Mesodermal cell (in vitro differentiated cells): ENCODE measurements around the gene TCP1.
"Not testable (repeated sequence)": the region's sequence is repeated elsewhere in the genome, so short reads cannot be mapped to it uniquely, and the experiment has no call there.

Experiments
- H3K27ac ChIP-seq: 2 replicates; pipeline ENCODE4 v1.7.0; 2013; ENCODE audit warnings: mild to moderate bottlenecking, low read depth, low read length, moderate library complexity; ENCODE audit not compliant: severe bottlenecking
- H3K36me3 ChIP-seq: 2 replicates; pipeline ENCODE4 v1.7.1; 2013; ENCODE audit warnings: mild to moderate bottlenecking, low read length, moderate library complexity; ENCODE audit not compliant: control insufficient read depth, insufficient read depth
- H3K4me1 ChIP-seq: one replicate; pipeline ENCODE4 v1.7.1; 2013; ENCODE audit warnings: mild to moderate bottlenecking, low read length; ENCODE audit not compliant: insufficient read depth, control insufficient read depth, poor library complexity, severe bottlenecking
- H3K4me3 ChIP-seq: 2 replicates; pipeline ENCODE4 v1.7.0; 2013; ENCODE audit warnings: low read length, control low read depth, mild to moderate bottlenecking; ENCODE audit not compliant: insufficient read depth, poor library complexity, severe bottlenecking; ENCODE audit errors: extremely low read depth
- H3K9me3 ChIP-seq: 2 replicates; pipeline ENCODE4 v1.7.1; 2013; ENCODE audit warnings: mild to moderate bottlenecking, low read length, moderate library complexity; ENCODE audit not compliant: control insufficient read depth
- WGBS, 2 experiments: methylation state at CpG; one replicate each; pipeline ENCODE4 v1.1.5; 2013; ENCODE audit warnings: missing lambda C conversion rate in 2 of 2; ENCODE audit not compliant: insufficient coverage in 2 of 2; 5-methylcytosine and 5-hydroxymethylcytosine counted together

The TCP1 gene

GRCh38 chr6:159733395-159733794 is 56.0 kb downstream of the TCP1 start:
- peaks cover 47% of the 10 kb centered on the region for H3K36me3 ChIP-seq
- H3K9me3 ChIP-seq, H3K4me3 ChIP-seq, H3K4me1 ChIP-seq, H3K27ac ChIP-seq: not testable (repeated sequence)
- 93 to 95% methylated on average over 6 to 7 of the region's 12 CpGs for WGBS, 2 experiments

GRCh38 chr6:159732550-159732949 is 56.9 kb downstream of the TCP1 start:
- not testable (repeated sequence) for H3K27ac ChIP-seq, H3K4me1 ChIP-seq, H3K9me3 ChIP-seq, H3K4me3 ChIP-seq
- 80% methylated on average over 7 to 8 of the region's 12 CpGs for WGBS, 2 experiments
- peaks cover 39% of the 10 kb centered on the region for H3K36me3 ChIP-seq

DNA sequence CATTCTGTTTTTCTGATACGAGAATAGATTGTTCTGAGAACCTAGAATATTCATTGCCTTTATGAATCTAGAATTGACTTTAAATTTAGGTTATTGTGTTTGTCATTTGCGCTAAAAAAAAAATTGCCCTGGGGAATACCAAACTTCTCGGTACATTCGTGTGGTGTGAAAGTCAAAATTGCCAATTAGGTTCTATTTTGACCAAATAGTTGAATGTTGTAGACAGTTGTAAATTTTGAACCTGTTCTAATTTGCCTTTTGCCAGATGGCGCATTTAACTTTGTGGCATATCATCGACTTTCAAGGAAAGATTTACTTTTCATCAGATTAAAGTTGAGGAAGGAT is 59.1 kb downstream of the TCP1 start:
- H3K36me3 ChIP-seq: peaks cover 29% of the 10 kb centered on the region
- no peak overlapping the region for H3K4me3 ChIP-seq
- 89 to 95% methylated on average over 3 to 6 of the region's 6 CpGs for WGBS, 2 experiments
- H3K4me1 ChIP-seq: no peaks in the 10 kb centered on the region
- no peaks in the 10 kb centered on the region for H3K9me3 ChIP-seq
- H3K27ac ChIP-seq: no peak overlapping the region

DNA sequence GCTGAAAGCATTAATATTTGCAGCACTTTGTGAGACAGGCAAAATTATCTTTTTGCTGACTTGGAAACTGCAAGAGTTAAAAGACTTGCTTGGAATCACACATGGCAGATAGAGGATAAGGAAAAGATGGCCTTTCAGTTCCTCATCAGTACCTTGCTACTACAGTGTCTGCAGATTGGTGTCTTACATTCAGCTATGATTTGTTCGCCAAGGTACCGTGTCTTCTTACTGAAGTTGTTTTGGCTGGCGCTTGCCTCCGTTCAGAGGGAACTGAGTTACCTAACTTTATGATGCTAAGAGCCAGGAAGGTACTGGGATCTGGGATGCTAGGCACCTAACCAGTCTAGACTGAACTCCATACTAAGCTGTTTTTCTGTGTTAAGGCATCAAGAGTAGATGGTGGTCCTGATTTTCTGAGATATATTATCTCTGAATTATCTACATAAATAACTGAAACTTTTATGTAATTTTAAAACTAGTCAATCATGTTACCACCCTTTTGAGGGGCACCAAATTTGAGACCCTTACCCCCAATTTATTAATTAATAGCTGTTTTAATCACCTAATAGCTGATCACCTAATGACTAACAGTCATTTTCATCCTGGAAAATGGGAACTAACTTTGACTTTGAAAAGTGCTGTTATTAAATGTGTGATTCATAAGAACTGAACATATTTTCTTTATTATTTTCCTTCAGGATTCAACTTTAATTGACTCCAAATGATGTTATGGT is 59.6 kb downstream of the TCP1 start:
- WGBS, 2 experiments: 41 to 65% methylated on average over 4 of the region's 4 CpGs
- H3K27ac ChIP-seq: no peak overlapping the region
- no peaks in the 10 kb centered on the region for H3K9me3 ChIP-seq
- H3K4me1 ChIP-seq: no peaks in the 10 kb centered on the region
- peak overlapping the region; percentile 84 for H3K4me3 ChIP-seq
- H3K36me3 ChIP-seq: peaks cover 33% of the 10 kb centered on the region

GRCh38 chr6:159728531-159728964 is 60.9 kb downstream of the TCP1 start:
- Histone ChIP-seq H3K27ac (peak overlapping the region; percentile 97), H3K36me3 (peaks cover 46% of the 10 kb centered on the region), H3K9me3 (no peaks in the 10 kb centered on the region), H3K4me3 (peak overlapping the region; percentile 84), H3K4me1 (no peaks in the 10 kb centered on the region)
- WGBS, 2 experiments: 0 to 5% methylated on average over 3 to 7 of the region's 9 CpGs
